ENCODE measurements around the gene MAML2.
A peak's percentile ranks its signal among the peaks of the same experiment; 100 is the strongest.

The MAML2 gene

DNA sequence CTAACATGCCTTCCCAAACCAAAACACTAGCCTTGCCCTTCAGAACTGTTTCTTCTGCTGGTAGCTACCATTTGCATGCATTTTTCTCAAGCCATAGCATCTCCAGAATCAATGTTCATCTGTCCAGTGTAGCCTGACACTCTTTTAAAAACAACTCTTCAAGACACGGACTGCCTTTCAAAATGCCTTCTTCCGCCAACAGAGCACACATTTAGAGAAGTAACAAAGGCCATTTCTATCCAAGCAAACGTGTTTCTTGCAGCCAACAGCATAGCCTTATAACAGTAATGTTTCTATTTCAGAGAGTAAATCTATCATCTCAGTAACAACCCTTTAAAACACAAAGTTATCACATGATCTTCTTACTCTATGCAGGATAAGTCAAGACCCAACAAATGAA lies 275.8 kb downstream of the MAML2 start:
- DNase-seq (ENCODE audit: low spot score) = no peak

DNA sequence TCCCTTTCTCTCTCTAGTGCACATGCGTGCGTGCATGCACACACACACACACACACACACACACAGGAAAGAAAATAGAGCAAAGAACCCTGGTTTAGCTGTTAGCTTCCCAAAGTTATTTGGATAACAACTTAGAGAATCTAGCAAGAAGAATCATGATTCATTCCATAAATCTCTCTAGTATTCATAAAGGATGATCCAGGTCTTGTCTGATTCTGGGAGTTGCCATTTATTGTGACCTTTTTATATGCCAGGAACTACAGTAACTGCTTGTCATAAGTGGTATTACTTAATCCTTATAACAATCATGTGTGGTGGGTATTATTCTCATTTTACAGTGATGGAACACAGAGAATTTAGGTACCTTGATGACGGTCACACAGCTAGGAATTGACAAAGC lies 277.6 kb downstream of the MAML2 start:
- no peak for DNase-seq (ENCODE audit: low spot score)

DNA sequence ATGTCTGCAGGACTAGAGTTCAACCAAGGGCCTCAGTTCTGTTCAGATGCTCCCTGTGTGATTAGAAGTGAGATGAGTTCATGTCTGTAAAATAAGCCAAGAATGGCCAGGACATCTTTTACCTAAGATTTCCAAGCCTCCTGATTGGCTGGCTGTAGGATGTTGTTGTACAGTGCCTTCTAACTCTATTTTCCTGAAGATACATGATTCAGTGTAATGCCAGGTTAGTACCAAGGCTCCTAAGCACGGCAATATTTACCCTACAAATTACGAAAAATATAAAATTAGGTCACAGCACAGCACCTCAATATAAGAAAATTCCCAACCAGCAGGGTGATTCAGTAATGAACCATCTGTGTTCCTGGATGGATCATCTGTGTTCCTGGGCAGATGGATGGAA lies 279.1 kb downstream of the MAML2 start:
- DNase-seq (ENCODE audit: low spot score) = no peak

- no peak for DNase-seq (ENCODE audit: low spot score)
These were observed 279.9 kb downstream of the MAML2 start for GRCh38 chr11:96063053-96063452.

DNA sequence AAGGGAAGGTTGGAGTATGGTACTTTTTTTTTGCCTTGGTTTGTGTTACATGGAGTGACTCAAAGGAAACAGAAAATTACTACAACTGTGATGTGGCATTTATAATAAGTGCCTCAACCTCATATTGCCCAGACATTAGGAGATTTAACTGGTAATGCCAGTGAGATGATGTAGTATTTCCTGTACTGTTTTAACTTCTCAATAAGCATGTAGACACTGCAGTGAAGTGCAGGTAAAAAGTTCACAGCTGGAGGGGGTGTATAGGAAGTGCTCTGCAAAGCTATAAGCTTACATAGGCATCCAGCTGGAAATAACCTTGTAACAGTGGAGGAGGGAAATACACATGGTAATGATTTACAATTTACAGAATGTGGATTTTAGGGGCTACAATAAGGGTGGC lies 280.9 kb downstream of the MAML2 start:
- DNase-seq (ENCODE audit: low spot score) = no peak

DNA sequence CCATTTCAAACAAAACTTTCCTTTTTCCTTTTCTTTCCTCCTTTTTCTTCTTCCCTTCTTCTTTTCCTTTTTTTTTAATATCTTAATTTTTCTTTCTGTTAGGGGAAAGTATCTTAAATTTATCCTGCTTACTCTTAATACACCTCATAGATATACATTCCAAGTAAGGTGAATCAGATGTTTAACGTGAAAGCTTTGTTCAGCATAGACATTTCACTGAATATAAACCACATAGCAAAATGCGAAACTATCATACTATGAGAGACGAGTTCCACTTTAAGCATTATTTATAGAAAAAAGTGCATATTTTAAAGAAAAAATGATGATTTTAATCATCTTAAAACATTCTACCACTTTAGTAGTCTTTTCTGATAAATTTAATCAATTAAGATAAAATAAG lies 281.3 kb downstream of the MAML2 start:
- DNase-seq (ENCODE audit: low spot score) = no peak

- no peak for DNase-seq (ENCODE audit: low spot score)
These were observed 281.9 kb downstream of the MAML2 start for GRCh38 chr11:96061069-96061468.

DNA sequence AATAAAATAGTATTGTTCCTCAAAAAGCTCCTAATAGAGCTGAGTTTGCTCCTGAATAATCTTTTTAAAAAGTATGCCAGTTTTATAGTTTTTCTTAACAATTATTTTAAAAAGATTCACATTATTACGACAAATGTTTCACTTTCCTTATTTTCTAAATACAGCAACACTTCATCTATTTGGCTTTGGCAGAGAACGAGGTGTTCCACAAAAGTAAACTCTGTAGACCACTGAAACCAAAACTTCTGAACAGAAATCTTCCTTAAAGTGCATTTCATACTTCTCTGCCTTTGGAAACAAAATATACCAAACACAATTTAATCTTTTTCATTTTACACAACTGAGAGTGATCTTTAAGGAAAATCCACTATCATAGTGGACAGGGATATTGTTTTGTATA lies 285.5 kb downstream of the MAML2 start:
- DNase-seq (ENCODE audit: low spot score) = no peak

DNA sequence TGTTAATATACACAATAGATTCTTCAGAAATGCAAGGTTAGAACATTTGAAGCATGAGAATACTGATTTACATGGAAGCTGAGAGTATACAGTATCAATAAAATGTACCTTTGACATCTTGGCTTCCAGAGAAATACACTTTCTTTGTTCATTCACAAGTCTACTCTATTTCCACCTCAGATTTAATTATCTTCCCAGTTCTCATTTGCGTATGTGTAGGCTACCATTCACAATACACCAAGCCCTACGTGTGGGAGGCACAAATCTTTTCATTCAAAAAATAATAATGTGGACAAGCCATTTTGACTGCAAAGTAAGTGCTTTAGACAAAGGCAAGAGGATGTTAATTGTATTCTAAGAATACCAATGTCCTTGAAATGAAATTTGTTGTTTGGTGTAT lies 286.4 kb downstream of the MAML2 start:
- no peak for DNase-seq (ENCODE audit: low spot score)

DNA sequence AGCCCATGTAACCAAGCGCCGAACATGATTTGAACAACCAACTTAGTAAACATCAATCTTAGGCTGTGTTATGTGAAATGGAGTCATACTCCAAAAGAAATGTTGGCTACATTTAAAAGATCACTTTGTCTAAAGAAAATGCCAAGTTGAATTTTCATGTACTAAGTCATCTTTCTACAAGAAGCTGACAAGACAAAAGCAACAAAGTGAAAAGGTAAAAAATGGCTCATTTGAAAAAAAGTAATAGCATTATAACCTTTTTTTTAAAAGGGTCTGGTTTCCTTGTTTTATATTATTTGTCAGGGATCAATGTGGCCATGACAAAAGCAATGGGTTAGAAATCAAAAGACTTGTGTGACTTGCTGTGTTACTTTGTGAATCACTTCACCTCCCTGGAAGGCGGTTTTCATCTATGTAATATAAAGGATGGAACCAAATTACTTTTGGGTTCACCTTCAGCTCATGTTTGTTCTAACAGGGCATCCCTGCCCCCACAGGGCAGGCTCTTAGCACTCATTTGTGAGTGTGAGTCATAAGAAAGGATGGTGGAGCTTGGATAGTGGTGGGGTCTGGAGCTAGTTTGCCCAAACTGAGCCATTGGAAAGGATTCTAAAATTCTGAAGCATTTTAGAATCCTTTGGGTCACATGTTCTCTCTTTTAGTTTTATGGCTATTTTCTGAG lies 287.1 kb downstream of the MAML2 start:
- no peak for DNase-seq (ENCODE audit: low spot score)

DNA sequence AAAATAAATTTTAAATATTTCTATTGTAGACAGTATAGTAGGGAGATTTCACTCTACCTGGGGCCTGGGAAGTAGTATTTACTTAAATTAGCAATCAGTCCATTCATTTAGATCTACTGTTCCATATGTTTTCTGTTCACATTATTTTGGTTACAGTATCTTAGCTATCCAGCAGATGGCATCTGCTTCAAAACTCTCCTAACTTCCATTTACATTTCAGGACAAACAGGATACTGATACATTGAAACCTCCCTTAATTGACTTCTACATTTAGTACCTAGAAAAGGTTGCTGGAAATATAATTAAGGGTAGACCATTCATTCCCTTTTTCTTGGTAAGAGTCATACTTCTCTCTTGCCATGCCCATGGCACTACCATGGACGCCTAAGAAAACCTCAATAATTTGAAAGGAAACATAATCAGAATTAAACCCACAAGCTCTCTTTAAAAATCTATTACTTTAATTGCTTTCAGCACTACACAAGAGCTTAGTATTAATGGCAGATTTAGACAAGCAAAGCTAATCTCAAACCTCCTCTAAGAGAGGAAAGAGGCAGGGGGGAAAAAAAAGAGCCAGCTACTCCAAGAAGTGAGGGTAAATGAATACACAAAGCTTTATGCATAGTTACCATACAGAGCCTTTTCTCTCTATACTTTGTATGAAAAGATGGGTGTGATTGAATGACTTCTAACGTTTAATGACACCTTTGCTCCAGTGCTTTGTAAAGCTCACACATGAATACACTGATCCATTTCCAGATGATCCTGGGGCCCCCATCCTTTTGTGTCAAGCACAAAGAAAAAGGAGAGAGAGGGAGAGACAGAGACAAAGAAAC lies 287.9 kb downstream of the MAML2 start:
- DNase-seq (ENCODE audit: low spot score) = peak; percentile 8

- no peak for DNase-seq (ENCODE audit: low spot score)
These were observed 289.9 kb downstream of the MAML2 start for GRCh38 chr11:96052921-96053651.

DNA sequence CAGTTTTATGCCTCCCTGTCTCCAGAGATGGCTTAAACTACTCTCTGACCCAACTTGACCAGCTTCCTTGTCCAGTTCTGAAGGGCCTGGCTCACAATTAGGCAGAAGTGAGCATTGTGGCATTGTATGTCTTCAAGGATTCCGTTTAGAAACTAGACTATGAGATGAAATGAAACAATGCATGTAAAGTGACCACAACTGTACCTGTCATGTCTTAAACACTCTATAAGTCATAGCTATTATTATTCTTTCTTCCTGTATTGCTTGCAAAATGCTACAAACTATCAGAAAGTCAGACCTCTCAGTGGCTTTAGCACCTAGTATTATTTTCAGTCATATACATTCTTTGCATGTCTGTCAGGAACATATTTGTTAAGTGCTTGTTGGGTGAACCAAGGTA lies 291.2 kb downstream of the MAML2 start:
- no peak for DNase-seq (ENCODE audit: low spot score)

GRCh38 chr11:96050435-96051182 lies 292.4 kb downstream of the MAML2 start:
- DNase-seq (ENCODE audit: low spot score) = peak; percentile 5

GRCh38 chr11:96049426-96049825 lies 293.6 kb downstream of the MAML2 start:
- DNase-seq (ENCODE audit: low spot score) = no peak

GRCh38 chr11:96045622-96046456 lies 297.2 kb downstream of the MAML2 start:
- no peak for DNase-seq (ENCODE audit: low spot score)

GRCh38 chr11:96044747-96045146 lies 298.2 kb downstream of the MAML2 start:
- DNase-seq (ENCODE audit: low spot score) = no peak

DNA sequence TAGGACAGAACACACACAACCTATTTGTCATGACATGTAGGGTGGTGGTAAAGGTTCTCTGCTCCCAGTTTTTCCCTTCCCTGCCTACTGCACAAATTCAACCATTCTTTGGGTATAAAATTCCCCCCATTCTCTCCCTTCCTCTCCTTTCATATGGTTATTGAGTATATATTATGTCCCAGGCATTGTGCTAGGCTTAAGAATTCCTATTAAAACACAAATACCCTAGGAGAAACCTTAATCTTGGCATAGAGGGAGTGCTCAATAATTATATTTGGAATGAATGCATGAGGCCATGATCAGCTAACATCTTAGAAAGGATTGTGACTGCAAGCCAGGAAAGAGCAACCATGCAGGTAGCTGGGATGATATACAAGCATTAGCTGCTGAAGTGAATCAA lies 298.7 kb downstream of the MAML2 start:
- no peak for DNase-seq (ENCODE audit: low spot score)

DNA sequence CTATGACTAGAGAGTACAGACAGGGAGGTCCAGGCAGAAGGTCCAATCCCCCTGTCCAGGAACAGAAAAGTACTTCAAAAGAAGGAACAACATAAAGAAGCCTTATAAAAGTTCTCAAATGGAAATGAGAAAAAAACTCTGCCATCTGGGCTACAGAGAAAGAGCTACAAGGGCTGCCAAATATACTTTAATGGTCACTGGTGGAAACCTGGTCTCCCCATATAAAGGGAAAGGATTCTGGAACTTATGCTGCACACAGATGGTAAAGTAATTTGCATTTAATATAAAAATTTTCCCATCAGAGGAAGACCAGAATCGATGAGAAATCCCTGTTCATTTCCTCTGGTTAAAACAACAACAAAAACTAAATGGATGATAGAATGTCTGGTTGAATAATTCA lies 299.7 kb downstream of the MAML2 start:
- no peak for DNase-seq (ENCODE audit: low spot score)

- DNase-seq (ENCODE audit: low spot score) = no peak
These were observed 304.9 kb downstream of the MAML2 start for GRCh38 chr11:96038046-96038445.

GRCh38 chr11:96037405-96037949 lies 305.5 kb downstream of the MAML2 start:
- DNase-seq (ENCODE audit: low spot score) = no peak
